ENCODE measurements around the gene GAPDH. TPM values are rescaled to one million over a fixed set of nuclear protein-coding genes. Genes with fewer than 3 reads are reported as not detected.
"Not testable (repeated sequence)": the region's sequence is repeated elsewhere in the genome, so short reads cannot be mapped to it uniquely, and the experiment has no call there.

The GAPDH gene
- total RNA-seq, 2 donors from 2014 or later, result 1,469 to 2,105 TPM

DNA sequence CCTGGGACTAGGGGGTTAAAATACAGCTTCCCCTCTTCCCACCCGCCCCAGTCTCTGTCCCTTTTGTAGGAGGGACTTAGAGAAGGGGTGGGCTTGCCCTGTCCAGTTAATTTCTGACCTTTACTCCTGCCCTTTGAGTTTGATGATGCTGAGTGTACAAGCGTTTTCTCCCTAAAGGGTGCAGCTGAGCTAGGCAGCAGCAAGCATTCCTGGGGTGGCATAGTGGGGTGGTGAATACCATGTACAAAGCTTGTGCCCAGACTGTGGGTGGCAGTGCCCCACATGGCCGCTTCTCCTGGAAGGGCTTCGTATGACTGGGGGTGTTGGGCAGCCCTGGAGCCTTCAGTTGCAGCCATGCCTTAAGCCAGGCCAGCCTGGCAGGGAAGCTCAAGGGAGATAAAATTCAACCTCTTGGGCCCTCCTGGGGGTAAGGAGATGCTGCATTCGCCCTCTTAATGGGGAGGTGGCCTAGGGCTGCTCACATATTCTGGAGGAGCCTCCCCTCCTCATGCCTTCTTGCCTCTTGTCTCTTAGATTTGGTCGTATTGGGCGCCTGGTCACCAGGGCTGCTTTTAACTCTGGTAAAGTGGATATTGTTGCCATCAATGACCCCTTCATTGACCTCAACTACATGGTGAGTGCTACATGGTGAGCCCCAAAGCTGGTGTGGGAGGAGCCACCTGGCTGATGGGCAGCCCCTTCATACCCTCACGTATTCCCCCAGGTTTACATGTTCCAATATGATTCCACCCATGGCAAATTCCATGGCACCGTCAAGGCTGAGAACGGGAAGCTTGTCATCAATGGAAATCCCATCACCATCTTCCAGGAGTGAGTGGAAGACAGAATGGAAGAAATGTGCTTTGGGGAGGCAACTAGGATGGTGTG is 1.9 kb downstream of the GAPDH start:
- peaks cover 0 to 5% of the 10 kb centered on the region in 2 donors for H3K36me3 ChIP-seq
- TF ChIP-seq POLR2A (IDR thresholded peaks at IDR 0.05), result no peak
- TF ChIP-seq POLR2AphosphoS5 (IDR thresholded peaks at IDR 0.05), result no peak
- TF ChIP-seq, protein P1, sequence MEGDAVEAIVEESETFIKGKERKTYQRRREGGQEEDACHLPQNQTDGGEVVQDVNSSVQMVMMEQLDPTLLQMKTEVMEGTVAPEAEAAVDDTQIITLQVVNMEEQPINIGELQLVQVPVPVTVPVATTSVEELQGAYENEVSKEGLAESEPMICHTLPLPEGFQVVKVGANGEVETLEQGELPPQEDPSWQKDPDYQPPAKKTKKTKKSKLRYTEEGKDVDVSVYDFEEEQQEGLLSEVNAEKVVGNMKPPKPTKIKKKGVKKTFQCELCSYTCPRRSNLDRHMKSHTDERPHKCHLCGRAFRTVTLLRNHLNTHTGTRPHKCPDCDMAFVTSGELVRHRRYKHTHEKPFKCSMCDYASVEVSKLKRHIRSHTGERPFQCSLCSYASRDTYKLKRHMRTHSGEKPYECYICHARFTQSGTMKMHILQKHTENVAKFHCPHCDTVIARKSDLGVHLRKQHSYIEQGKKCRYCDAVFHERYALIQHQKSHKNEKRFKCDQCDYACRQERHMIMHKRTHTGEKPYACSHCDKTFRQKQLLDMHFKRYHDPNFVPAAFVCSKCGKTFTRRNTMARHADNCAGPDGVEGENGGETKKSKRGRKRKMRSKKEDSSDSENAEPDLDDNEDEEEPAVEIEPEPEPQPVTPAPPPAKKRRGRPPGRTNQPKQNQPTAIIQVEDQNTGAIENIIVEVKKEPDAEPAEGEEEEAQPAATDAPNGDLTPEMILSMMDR (IDR thresholded peaks at IDR 0.05), result no peak
- intact Hi-C loops (cut with DNase I), result loop anchor here (1.0 to 5.0 kb wide), 3 partner anchors 43 to 209 kb away; partner anchors contain the start of gene MRPL51
- WGBS, result 37% methylated on average over 10 of the region's 10 CpGs
- DNase-seq (ENCODE audit: low spot score), result no peak
- peaks cover 12% of the 10 kb centered on the region for H3K4me1 ChIP-seq (replicated peaks)
- peak overlapping the region; percentile 90 to 93 for H3K27ac ChIP-seq
- no peaks in the 10 kb centered on the region for H3K9me3 ChIP-seq
- H3K27me3 ChIP-seq (replicated peaks; ENCODE audit: insufficient read depth), result no peaks in the 10 kb centered on the region
- H3K4me3 ChIP-seq, result peak overlapping the region; percentile 67 to 90

DNA sequence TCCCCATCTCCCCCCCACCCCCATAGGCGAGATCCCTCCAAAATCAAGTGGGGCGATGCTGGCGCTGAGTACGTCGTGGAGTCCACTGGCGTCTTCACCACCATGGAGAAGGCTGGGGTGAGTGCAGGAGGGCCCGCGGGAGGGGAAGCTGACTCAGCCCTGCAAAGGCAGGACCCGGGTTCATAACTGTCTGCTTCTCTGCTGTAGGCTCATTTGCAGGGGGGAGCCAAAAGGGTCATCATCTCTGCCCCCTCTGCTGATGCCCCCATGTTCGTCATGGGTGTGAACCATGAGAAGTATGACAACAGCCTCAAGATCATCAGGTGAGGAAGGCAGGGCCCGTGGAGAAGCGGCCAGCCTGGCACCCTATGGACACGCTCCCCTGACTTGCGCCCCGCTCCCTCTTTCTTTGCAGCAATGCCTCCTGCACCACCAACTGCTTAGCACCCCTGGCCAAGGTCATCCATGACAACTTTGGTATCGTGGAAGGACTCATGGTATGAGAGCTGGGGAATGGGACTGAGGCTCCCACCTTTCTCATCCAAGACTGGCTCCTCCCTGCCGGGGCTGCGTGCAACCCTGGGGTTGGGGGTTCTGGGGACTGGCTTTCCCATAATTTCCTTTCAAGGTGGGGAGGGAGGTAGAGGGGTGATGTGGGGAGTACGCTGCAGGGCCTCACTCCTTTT is 2.7 kb downstream of the GAPDH start:
- whole genome bisulfite sequencing, result 60% methylated on average over 19 of the region's 19 CpGs
- Histone ChIP-seq H3K27me3 (replicated peaks; ENCODE audit: insufficient read depth) (no peaks in the 10 kb centered on the region), H3K27ac (peak overlapping the region; percentile 65 to 90), H3K9me3 (no peaks in the 10 kb centered on the region), H3K4me1 (replicated peaks) (peaks cover 12% of the 10 kb centered on the region), H3K4me3 (no peak overlapping the region), H3K36me3 (peaks cover 0 to 5% of the 10 kb centered on the region in 2 donors)
- intact Hi-C loops (cut with DNase I), result loop anchor here (5.0 kb wide), 1 partner anchor 210 kb away; no protein-coding TSS in a partner anchor
- TF ChIP-seq POLR2AphosphoS5 (IDR thresholded peaks at IDR 0.05) (no peak), POLR2A (IDR thresholded peaks at IDR 0.05) (no peak)
- TF ChIP-seq, protein P1 (IDR thresholded peaks at IDR 0.05), result no peak
- DNase-seq (ENCODE audit: low spot score), result no peak

DNA sequence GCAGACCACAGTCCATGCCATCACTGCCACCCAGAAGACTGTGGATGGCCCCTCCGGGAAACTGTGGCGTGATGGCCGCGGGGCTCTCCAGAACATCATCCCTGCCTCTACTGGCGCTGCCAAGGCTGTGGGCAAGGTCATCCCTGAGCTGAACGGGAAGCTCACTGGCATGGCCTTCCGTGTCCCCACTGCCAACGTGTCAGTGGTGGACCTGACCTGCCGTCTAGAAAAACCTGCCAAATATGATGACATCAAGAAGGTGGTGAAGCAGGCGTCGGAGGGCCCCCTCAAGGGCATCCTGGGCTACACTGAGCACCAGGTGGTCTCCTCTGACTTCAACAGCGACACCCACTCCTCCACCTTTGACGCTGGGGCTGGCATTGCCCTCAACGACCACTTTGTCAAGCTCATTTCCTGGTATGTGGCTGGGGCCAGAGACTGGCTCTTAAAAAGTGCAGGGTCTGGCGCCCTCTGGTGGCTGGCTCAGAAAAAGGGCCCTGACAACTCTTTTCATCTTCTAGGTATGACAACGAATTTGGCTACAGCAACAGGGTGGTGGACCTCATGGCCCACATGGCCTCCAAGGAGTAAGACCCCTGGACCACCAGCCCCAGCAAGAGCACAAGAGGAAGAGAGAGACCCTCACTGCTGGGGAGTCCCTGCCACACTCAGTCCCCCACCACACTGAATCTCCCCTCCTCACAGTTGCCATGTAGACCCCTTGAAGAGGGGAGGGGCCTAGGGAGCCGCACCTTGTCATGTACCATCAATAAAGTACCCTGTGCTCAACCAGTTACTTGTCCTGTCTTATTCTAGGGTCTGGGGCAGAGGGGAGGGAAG is 3.5 kb downstream of the GAPDH start:
- H3K4me1 ChIP-seq (replicated peaks); H3K4me3 ChIP-seq; H3K36me3 ChIP-seq; H3K9me3 ChIP-seq; H3K27me3 ChIP-seq (replicated peaks; ENCODE audit: insufficient read depth): not testable (repeated sequence)
- WGBS, result 12% methylated on average over 12 of the region's 17 CpGs
- intact Hi-C loops (cut with DNase I), result loop anchor here (2.0 to 5.0 kb wide), 2 partner anchors 115 to 210 kb away; no protein-coding TSS in a partner anchor
- peak; percentile 59 for TF ChIP-seq POLR2AphosphoS5 (IDR thresholded peaks at IDR 0.05)
- TF ChIP-seq, protein P1 (IDR thresholded peaks at IDR 0.05), result peak; percentile 82 to 90 (median 88)
- peak overlapping the region; percentile 28 to 65 for H3K27ac ChIP-seq
- peak; percentile 78 for DNase-seq (ENCODE audit: low spot score)

DNA sequence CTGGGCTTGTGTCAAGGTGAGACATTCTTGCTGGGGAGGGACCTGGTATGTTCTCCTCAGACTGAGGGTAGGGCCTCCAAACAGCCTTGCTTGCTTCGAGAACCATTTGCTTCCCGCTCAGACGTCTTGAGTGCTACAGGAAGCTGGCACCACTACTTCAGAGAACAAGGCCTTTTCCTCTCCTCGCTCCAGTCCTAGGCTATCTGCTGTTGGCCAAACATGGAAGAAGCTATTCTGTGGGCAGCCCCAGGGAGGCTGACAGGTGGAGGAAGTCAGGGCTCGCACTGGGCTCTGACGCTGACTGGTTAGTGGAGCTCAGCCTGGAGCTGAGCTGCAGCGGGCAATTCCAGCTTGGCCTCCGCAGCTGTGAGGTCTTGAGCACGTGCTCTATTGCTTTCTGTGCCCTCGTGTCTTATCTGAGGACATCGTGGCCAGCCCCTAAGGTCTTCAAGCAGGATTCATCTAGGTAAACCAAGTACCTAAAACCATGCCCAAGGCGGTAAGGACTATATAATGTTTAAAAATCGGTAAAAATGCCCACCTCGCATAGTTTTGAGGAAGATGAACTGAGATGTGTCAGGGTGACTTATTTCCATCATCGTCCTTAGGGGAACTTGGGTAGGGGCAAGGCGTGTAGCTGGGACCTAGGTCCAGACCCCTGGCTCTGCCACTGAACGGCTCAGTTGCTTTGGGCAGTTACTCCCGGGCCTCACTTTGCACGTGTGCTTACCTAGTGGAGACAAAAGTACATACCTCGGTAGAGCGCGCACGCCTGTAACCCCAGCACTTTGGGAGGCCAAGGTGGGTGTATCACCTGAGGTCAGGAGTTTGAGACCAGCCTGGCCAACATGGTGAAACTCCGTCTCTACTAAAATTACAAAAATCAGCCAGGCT is 4.3 kb downstream of the GAPDH start:
- Histone ChIP-seq H3K9me3 (no peaks in the 10 kb centered on the region), H3K4me1 (replicated peaks) (peaks cover 6% of the 10 kb centered on the region), H3K36me3 (peaks cover 0 to 5% of the 10 kb centered on the region in 2 donors), H3K4me3 (no peak overlapping the region), H3K27me3 (replicated peaks; ENCODE audit: insufficient read depth) (no peaks in the 10 kb centered on the region), H3K27ac (no peak overlapping the region)
- WGBS, result 63% methylated on average over 24 of the region's 24 CpGs
- TF ChIP-seq POLR2AphosphoS5 (IDR thresholded peaks at IDR 0.05) (no peak), POLR2A (IDR thresholded peaks at IDR 0.05) (no peak)
- TF ChIP-seq, protein P1 (IDR thresholded peaks at IDR 0.05), result no peak
- DNase-seq (ENCODE audit: low spot score), result no peak
- intact Hi-C loops (cut with DNase I), result loop anchor here (2.0 to 5.0 kb wide), 2 partner anchors 116 to 211 kb away; no protein-coding TSS in a partner anchor

Measured in prostate gland (tissue), 2 donors.